A673 (cell line): ENCODE results near the gene ZMYM4. TPM values are rescaled to one million over a fixed set of nuclear protein-coding genes. Genes with fewer than 3 reads are reported as not detected.

Source experiments
- BruUV-seq: library from RNA; stranded (reverse); fragments of 400-500 nt; replicated peaks from 2 replicates; lab custom pipeline; 2021; lab: Mats Ljungman, UMichigan
- CTCF ChIA-PET: fragments of 300-600 bp; sonication (Branson Sonifier 250); formaldehyde crosslinking; loops from one replicate; lab custom pipeline; 2022; ENCODE audit warnings: antibody characterized with exemption; lab: Charles Lee
- POLR2A ChIA-PET: fragments of 300-600 bp; sonication (Branson Sonifier 250); formaldehyde crosslinking; loops from one replicate; lab custom pipeline; 2022; ENCODE audit warnings: antibody characterized with exemption; ENCODE audit not compliant: low non-redundant PET; lab: Charles Lee
- DNase-seq: peaks from one replicate; pipeline ENCODE4 v3.0.0-alpha.2; 2015; ENCODE audit warnings: low spot score
- H3K27ac ChIP-seq: fragments of 200-600 bp; sonication (generic); 2 replicates; pipeline ENCODE4 v1.5.1; 2016; ENCODE audit warnings: mixed run types, low read depth, mild to moderate bottlenecking, mixed read lengths, antibody characterized with exemption, low read length; ENCODE audit not compliant: poor library complexity, severe bottlenecking
- H3K27me3 ChIP-seq: fragments of 200-600 bp; sonication (generic); replicated peaks from 2 replicates; pipeline ENCODE4 v1.6.1; 2017; ENCODE audit warnings: mixed run types, low read depth, mild to moderate bottlenecking, mixed read lengths, antibody characterized with exemption, low read length; ENCODE audit not compliant: insufficient read depth, poor library complexity
- H3K36me3 ChIP-seq: fragments of 200-600 bp; sonication (generic); 2 replicates; pipeline ENCODE4 v1.6.1; 2016; ENCODE audit warnings: mixed run types, mild to moderate bottlenecking, mixed read lengths, antibody characterized with exemption, low read length; ENCODE audit not compliant: insufficient read depth, poor library complexity, severe bottlenecking
- H3K4me1 ChIP-seq: fragments of 200-600 bp; sonication (generic); 2 replicates; pipeline ENCODE4 v1.6.1; 2017; ENCODE audit warnings: mixed run types, mild to moderate bottlenecking, mixed read lengths, antibody characterized with exemption, low read length; ENCODE audit not compliant: insufficient read depth, poor library complexity, severe bottlenecking
- H3K4me3 ChIP-seq: fragments of 200-600 bp; sonication (generic); 2 replicates; pipeline ENCODE4 v1.5.1; 2016; ENCODE audit warnings: low read depth, mixed run types, mild to moderate bottlenecking, mixed read lengths, low read length; ENCODE audit not compliant: poor library complexity, severe bottlenecking
- H3K9me3 ChIP-seq: fragments of 200-600 bp; sonication (generic); 2 replicates; pipeline ENCODE4 v1.6.1; 2016; ENCODE audit warnings: mixed run types, low read depth, mild to moderate bottlenecking, mixed read lengths, antibody characterized with exemption, low read length; ENCODE audit not compliant: poor library complexity, severe bottlenecking
- CTCF ChIP-seq: fragments of 300-800, 200-600 bp; sonication (generic); conservative IDR thresholded peaks from 2 replicates; pipeline ENCODE4 v1.5.1; 2017; ENCODE audit warnings: low read depth, mild to moderate bottlenecking, antibody characterized with exemption, low read length, moderate library complexity, mixed read lengths
- EZH2 ChIP-seq: fragments of 200-600 bp; sonication (generic); IDR thresholded peaks from 2 replicates; pipeline ENCODE4 v1.6.1; 2017; ENCODE audit warnings: borderline replicate concordance, low read depth, mild to moderate bottlenecking, mixed read lengths, antibody characterized with exemption, low read length; ENCODE audit not compliant: poor library complexity, severe bottlenecking
- intact Hi-C: fragments of 100-400 bp; cut with micrococcal nuclease; formaldehyde crosslinking; loops from one replicate; pipeline ENCODE4 v1.10.0; 2022; ENCODE audit not compliant: unreplicated experiment
- total RNA-seq: library from RNA; stranded (reverse); gene quantifications from 2 replicates; pipeline ENCODE4 v1.2.3, GENCODE V29; 2021

Gene ZMYM4
- total RNA-seq, 1 experiment from 2014 or later = 83.5 TPM

GRCh38 chr1:35426097-35426586 lies 157.6 kb downstream of the ZMYM4 start:
- POLR2A ChIA-PET = no interaction called here

GRCh38 chr1:35428360-35428759 lies 159.9 kb downstream of the ZMYM4 start:
- H3K4me1 ChIP-seq = no peaks in the 10 kb centered on the region
- no TSS peak for BruUV-seq
- intact Hi-C loops = no loop called here
- H3K27me3 ChIP-seq = no peaks in the 10 kb centered on the region
- no peak for DNase-seq
- no peak for TF ChIP-seq EZH2
- TF ChIP-seq CTCF = no peak
- H3K36me3 ChIP-seq = no peaks in the 10 kb centered on the region
- no peaks in the 10 kb centered on the region for H3K9me3 ChIP-seq
- no peak overlapping the region for H3K4me3 ChIP-seq
- no peak overlapping the region for H3K27ac ChIP-seq
- ChIA-PET POLR2A (no interaction called here), CTCF (no interaction called here)

More at GRCh38 chr1:35426097-35426586, 157.6 kb downstream of the ZMYM4 start:
- Histone ChIP-seq H3K27me3 (no peaks in the 10 kb centered on the region), H3K4me1 (no peaks in the 10 kb centered on the region), H3K27ac (no peak overlapping the region), H3K9me3 (no peaks in the 10 kb centered on the region), H3K36me3 (peaks cover 14% of the 10 kb centered on the region), H3K4me3 (no peak overlapping the region)
- intact Hi-C loops = no loop called here
- CTCF ChIA-PET = no interaction called here
- no TSS peak for BruUV-seq
- DNase-seq = no peak
- TF ChIP-seq EZH2 = no peak
- no peak for TF ChIP-seq CTCF

GRCh38 chr1:35430762-35431161 lies 162.3 kb downstream of the ZMYM4 start:
- Histone ChIP-seq H3K9me3 (no peaks in the 10 kb centered on the region), H3K36me3 (no peaks in the 10 kb centered on the region), H3K4me3 (no peak overlapping the region), H3K27me3 (no peaks in the 10 kb centered on the region), H3K4me1 (no peaks in the 10 kb centered on the region), H3K27ac (no peak overlapping the region)
- no TSS peak for BruUV-seq
- no peak for TF ChIP-seq CTCF
- TF ChIP-seq EZH2 = no peak
- CTCF ChIA-PET = no interaction called here
- POLR2A ChIA-PET = no interaction called here
- intact Hi-C loops = no loop called here
- no peak for DNase-seq
